Effector memory CD4-positive, alpha-beta T cell (primary cell): Measurements from ENCODE around the gene LEF1.

Experiments
- DNase-seq, 3 donors: peaks; one replicate each; pipeline ENCODE4 v3.0.0-alpha.2; 2020
- H3K27ac ChIP-seq: 2 replicates; pipeline ENCODE4 v1.7.0; 2013; ENCODE audit warnings: mild to moderate bottlenecking, low read length, moderate library complexity; ENCODE audit not compliant: insufficient read depth, poor library complexity, severe bottlenecking
- H3K27me3 ChIP-seq: replicated peaks from 2 replicates; pipeline ENCODE4 v1.7.0; 2013; ENCODE audit warnings: mild to moderate bottlenecking, low read length; ENCODE audit not compliant: insufficient read depth, control insufficient read depth, poor library complexity, severe bottlenecking
- H3K36me3 ChIP-seq: 2 replicates; pipeline ENCODE4 v1.7.0; 2013; ENCODE audit warnings: mild to moderate bottlenecking, low read length, moderate library complexity; ENCODE audit not compliant: control insufficient read depth, insufficient read depth
- H3K4me1 ChIP-seq: 2 replicates; pipeline ENCODE4 v1.7.0; 2013; ENCODE audit warnings: low read length, mild to moderate bottlenecking; ENCODE audit not compliant: control insufficient read depth, insufficient read depth, poor library complexity, severe bottlenecking
- H3K4me3 ChIP-seq: 2 replicates; pipeline ENCODE4 v1.7.0; 2013; ENCODE audit warnings: low read length, low read depth, mild to moderate bottlenecking; ENCODE audit not compliant: insufficient read depth, poor library complexity, severe bottlenecking
- H3K9me3 ChIP-seq: 2 replicates; pipeline ENCODE4 v1.7.0; 2013; ENCODE audit warnings: mild to moderate bottlenecking, low read length, moderate library complexity; ENCODE audit not compliant: control insufficient read depth

LEF1 gene

DNA sequence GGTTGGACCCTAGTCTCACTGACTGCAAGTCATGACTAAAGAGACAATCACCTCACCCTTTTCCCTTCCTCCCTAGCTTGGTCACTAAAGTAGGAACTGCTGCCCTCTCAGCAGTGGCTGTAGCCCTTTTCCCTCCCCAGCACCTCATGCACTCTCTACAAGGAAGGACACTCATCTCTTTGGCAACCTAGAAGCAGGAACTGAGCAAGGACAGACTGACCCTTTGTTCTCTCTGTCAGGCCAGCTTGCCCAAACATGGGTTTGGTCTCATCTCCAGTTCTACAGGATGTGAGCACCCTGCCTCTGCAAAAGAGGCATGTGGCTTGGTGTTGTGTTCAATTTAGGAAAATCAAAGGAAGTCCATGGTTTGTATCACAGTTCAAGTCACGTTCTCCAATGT lies 15.8 kb downstream of the LEF1 start:
- H3K36me3 ChIP-seq, result no peaks in the 10 kb centered on the region
- H3K4me3 ChIP-seq, result no peak overlapping the region
- peaks cover 48% of the 10 kb centered on the region for H3K4me1 ChIP-seq
- H3K9me3 ChIP-seq, result no peaks in the 10 kb centered on the region
- H3K27ac ChIP-seq, result no peak overlapping the region
- no peak for DNase-seq
- no peaks in the 10 kb centered on the region for H3K27me3 ChIP-seq

DNA sequence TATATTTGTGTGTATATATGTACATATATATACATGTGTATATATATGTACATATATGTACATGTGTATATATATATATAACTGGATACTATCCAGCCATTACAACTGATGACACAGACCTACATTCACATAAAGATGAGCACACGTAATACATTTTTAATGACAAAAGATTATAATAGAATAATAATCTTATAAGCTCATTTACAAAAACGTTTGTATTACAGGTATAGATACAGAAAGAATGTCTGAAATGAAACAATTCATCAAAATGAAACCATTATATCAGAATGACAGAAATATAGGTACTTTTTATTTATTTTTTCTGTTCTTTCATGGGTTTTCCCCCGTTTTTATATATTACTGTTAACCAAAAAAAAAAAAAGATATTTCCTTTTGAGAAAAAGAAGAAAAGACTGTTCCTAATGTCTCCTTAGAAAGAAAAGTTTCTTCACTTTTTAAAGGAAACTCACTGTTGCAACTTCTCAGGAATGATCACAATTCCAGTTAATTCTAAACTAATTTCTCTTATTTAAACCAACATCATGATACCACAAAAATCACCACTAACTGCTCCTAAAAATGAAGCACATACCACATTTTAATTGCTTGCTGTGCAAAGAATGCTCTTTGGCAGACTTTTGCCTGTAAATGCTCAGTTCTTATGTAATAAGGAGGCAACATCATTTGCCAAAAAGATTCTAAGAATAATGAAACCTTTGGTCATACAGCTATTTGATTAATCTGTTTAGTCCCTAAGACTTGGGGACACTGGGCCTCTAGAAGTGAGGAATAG lies 18.9 kb downstream of the LEF1 start:
- no peaks in the 10 kb centered on the region for H3K9me3 ChIP-seq
- no peak for DNase-seq
- H3K4me3 ChIP-seq, result no peak overlapping the region
- H3K36me3 ChIP-seq, result peaks cover 5% of the 10 kb centered on the region
- H3K27ac ChIP-seq, result peak overlapping the region; percentile 31
- no peaks in the 10 kb centered on the region for H3K27me3 ChIP-seq
- peaks cover 41% of the 10 kb centered on the region for H3K4me1 ChIP-seq

DNA sequence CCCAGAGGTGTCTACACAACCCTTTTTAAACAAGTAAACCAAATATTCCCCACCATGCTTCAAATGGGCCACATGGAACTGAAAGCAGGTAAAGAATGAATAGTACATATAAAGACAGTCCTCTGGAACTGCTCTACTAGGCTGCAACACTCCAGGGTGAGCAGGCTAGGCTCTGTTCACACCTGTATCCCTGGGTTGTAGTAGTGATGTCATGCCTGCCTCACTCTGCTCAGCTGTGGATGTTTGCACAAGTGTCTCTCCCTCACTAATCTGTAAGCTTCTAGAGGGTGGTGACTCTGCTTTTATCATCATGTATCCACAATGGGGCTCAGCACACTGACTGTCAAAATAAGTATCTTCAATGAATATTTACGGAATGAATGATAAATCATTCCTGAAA lies 20.4 kb downstream of the LEF1 start:
- Histone ChIP-seq H3K4me3 (no peak overlapping the region), H3K36me3 (peaks cover 5% of the 10 kb centered on the region), H3K27ac (peak overlapping the region; percentile 38), H3K27me3 (no peaks in the 10 kb centered on the region), H3K4me1 (peaks cover 52% of the 10 kb centered on the region), H3K9me3 (no peaks in the 10 kb centered on the region)
- no peak for DNase-seq

DNA sequence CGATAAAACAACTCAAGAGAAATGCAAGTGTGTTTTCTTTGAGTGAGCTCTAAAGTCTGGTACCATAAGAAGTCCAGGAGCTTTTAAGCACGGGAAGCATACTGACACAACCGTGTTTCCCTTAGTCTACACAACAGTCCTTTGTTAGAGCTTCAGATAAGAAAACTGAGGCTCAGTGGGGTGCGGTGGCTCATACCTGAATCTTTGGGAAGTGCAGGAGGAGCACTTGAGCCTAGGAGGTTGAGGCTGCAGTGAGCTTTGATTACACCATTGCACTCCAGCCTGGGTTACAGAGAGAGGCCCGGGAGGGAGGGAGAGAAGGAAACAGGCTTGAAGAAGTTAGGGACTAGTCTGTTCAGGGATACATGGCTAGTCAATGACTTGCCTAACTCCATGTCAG lies 21.9 kb downstream of the LEF1 start:
- DNase-seq, result no peak
- H3K4me1 ChIP-seq, result peaks cover 39% of the 10 kb centered on the region
- no peaks in the 10 kb centered on the region for H3K9me3 ChIP-seq
- no peaks in the 10 kb centered on the region for H3K27me3 ChIP-seq
- H3K27ac ChIP-seq, result peak overlapping the region; percentile 13
- H3K36me3 ChIP-seq, result peaks cover 5% of the 10 kb centered on the region
- no peak overlapping the region for H3K4me3 ChIP-seq

DNA sequence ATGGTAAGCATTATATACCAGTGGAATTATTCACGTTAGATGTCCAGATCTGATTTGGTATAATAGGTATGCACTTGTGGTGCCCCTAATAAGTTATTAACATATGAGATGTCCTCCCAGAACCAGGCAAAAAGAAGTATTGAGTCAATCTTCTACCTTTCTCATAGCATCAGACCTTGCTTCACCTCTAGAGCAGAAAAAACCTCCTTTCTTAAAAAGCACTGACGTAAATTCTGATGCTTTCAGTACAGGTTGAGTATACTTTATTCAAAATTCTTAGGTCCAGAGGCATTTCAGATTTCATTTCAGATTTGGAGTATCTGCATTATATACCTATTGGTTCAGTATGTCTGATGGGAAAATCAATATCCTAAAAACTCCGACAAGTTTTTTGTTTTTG lies 22.4 kb downstream of the LEF1 start:
- no peak for DNase-seq
- H3K9me3 ChIP-seq, result no peaks in the 10 kb centered on the region
- H3K36me3 ChIP-seq, result peaks cover 5% of the 10 kb centered on the region
- H3K4me1 ChIP-seq, result peaks cover 36% of the 10 kb centered on the region
- no peak overlapping the region for H3K4me3 ChIP-seq
- peak overlapping the region; percentile 13 for H3K27ac ChIP-seq
- H3K27me3 ChIP-seq, result no peaks in the 10 kb centered on the region

DNA sequence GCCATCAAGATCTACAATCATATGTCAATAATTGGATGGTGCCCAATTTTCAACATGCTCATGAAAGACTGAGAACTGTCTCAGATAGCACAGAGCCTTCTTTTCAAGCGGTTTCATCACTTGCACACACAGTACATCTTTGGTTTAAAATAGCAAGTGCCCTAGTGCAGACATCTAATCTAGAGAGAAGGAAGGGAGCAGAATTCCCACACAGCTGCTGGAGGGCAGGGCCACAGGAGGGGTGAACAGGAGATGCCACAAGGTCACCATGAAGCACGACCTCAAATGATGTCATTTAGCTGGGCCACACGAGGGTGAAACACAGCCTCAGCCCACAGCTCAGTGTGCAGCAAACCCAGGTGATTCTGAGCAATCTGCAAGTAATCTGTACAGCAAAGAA lies 24.3 kb downstream of the LEF1 start:
- H3K27ac ChIP-seq, result no peak overlapping the region

DNA sequence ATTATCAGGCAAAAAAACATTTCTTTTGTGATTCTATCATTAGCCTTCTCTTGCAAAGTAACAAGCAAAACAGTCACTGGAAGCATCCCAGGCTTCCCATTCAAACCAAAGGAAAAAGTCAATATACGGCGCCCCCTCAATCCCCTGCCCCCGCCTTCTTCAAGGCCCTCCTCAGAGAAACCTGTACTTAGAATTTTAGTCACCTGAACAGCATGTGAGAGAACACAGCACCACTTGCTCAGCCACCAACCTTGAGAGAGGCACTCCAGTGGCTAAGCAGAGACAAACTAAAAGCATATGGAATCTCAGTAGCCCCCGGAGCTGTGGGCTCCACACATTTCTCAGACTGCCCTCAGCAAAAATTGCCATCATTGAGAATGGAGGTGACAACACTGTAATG lies 25.2 kb downstream of the LEF1 start:
- peaks cover 35% of the 10 kb centered on the region for H3K4me1 ChIP-seq
- no peak for DNase-seq
- H3K27ac ChIP-seq, result peak overlapping the region; percentile 40
- peaks cover 5% of the 10 kb centered on the region for H3K36me3 ChIP-seq
- no peaks in the 10 kb centered on the region for H3K27me3 ChIP-seq
- H3K9me3 ChIP-seq, result no peaks in the 10 kb centered on the region
- no peak overlapping the region for H3K4me3 ChIP-seq

More for the DNA sequence above, 24.3 kb downstream of the LEF1 start:
- no peak for DNase-seq
- no peaks in the 10 kb centered on the region for H3K9me3 ChIP-seq
- peaks cover 5% of the 10 kb centered on the region for H3K36me3 ChIP-seq
- H3K27me3 ChIP-seq, result no peaks in the 10 kb centered on the region
- no peak overlapping the region for H3K4me3 ChIP-seq
- H3K4me1 ChIP-seq, result peaks cover 32% of the 10 kb centered on the region

DNA sequence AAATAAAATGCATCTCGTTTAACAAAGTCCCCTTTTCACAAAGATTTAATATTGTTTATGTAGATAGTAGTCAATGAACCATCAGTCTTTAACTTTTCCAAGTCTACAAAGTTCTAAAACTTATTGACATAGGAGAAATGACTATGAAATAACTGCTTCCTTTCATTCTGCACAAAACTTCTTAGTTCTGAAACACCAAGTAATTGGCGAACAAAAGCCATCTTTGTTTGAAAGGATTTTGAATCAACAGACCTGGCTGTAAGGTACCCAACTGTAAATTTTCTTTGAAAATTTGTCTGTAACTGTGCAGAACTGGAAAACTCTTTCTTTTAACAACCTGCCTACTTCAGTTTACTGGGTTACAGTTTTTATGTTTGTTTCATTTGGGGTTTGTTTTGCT lies 25.9 kb downstream of the LEF1 start:
- Histone ChIP-seq H3K27me3 (no peaks in the 10 kb centered on the region), H3K4me3 (no peak overlapping the region), H3K27ac (no peak overlapping the region), H3K4me1 (peaks cover 32% of the 10 kb centered on the region), H3K9me3 (no peaks in the 10 kb centered on the region), H3K36me3 (peaks cover 5% of the 10 kb centered on the region)
- no peak for DNase-seq

DNA sequence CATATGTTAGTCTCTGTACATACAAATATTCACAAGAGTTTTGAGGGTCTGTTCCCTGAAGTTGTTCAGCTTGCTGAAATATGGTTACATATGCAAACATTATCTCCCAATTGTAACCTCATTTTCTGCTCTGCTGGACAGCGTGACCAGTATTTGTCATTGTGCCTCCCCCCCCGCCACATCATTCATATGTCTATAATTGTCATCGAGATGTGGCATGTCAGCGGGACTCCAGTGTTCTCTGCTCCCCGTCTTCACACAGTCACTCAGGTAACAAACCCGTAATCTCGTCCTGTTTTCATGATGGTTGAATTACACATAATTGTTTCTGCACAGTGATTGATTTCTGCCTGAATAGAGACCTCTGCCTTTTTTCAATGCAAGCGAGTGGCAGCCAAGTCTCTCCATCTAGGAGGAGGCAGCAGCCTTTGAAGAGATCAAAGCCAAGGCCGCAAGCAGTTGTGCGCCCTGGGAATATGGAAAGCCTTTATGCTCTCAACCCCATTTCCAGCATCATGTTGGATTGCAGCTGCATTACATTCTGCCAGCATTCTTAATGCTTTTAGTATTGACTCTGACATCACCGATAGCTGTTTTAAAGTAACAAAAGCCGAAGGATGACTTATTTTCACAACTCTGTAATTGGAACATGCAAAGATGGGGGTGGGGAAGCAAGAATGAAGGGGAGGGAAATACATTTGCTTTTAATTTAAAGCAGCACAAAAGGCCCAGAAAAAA lies 27.4 kb downstream of the LEF1 start:
- DNase-seq, result no peak

DNA sequence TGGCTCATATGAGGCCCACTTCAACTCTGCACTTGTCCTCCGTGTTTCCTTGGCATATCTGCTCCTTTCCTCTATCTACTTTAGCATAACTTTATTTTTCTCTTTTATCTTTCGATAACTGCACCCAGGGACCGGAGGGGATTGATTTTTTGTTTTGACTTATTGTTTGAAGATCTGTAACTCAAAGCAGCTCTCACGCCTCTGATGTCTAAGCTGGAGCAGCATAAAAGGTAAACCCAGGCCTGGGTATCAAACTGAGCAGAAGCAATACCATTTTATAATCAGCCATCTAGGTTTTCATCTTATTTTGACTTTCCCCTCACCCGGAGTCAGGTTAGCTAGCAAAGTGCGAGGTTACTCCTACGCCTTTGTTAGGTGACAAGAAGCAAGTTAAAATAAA lies 28.4 kb downstream of the LEF1 start:
- H3K27me3 ChIP-seq, result no peaks in the 10 kb centered on the region
- no peak for DNase-seq
- H3K27ac ChIP-seq, result peak overlapping the region; percentile 8
- no peak overlapping the region for H3K4me3 ChIP-seq
- no peaks in the 10 kb centered on the region for H3K36me3 ChIP-seq
- H3K4me1 ChIP-seq, result peaks cover 40% of the 10 kb centered on the region
- no peaks in the 10 kb centered on the region for H3K9me3 ChIP-seq

More for the DNA sequence above, 27.4 kb downstream of the LEF1 start:
- Histone ChIP-seq H3K27ac (no peak overlapping the region), H3K9me3 (no peaks in the 10 kb centered on the region), H3K4me1 (peaks cover 35% of the 10 kb centered on the region), H3K36me3 (no peaks in the 10 kb centered on the region), H3K4me3 (peak overlapping the region; percentile 13), H3K27me3 (no peaks in the 10 kb centered on the region)
